GM18519 (cell line): Measurements from ENCODE around the gene UNC45A.
A peak's percentile ranks its signal among the peaks of the same experiment; 100 is the strongest.

Source experiments
- ATAC-seq: cut with Tn5 transposase; IDR thresholded peaks from one replicate; pipeline ENCODE4 v1.9.1; 2021; ENCODE audit warnings: mild to moderate bottlenecking, moderate library complexity; ENCODE audit not compliant: unreplicated experiment, low FRiP score

Gene UNC45A

GRCh38 chr15:90934949-90935751 is at the start of gene UNC45A:
Gene UNC45A, plus strand, starts transcription at chr15:90935285. Its CDS starts 40 bp downstream, at chr15:90935325.
- ATAC-seq = peak; percentile 50

- ATAC-seq = no peak
These were observed 49.4 kb upstream of the UNC45A start for GRCh38 chr15:90885432-90886290.

- ATAC-seq = no peak
These were observed 48.8 kb upstream of the UNC45A start for GRCh38 chr15:90886291-90886614.

- no peak for ATAC-seq
These were observed 48.0 kb upstream of the UNC45A start for GRCh38 chr15:90887037-90887481.

GRCh38 chr15:90889313-90889730 is 45.8 kb upstream of the UNC45A start:
- no peak for ATAC-seq

GRCh38 chr15:90889736-90890456 is 45.2 kb upstream of the UNC45A start:
- ATAC-seq = no peak

- no peak for ATAC-seq
These were observed 44.2 kb upstream of the UNC45A start for GRCh38 chr15:90890839-90891238.

- ATAC-seq = no peak
These were observed 43.6 kb upstream of the UNC45A start for GRCh38 chr15:90891346-90891949.

GRCh38 chr15:90892023-90892422 is 43.1 kb upstream of the UNC45A start:
- no peak for ATAC-seq

- ATAC-seq = no peak
These were observed 42.4 kb upstream of the UNC45A start for GRCh38 chr15:90892498-90893174.

GRCh38 chr15:90893175-90894090 is 41.7 kb upstream of the UNC45A start:
- no peak for ATAC-seq

GRCh38 chr15:90895571-90896117 is 39.4 kb upstream of the UNC45A start:
- ATAC-seq = no peak

- ATAC-seq = peak; percentile 66
These were observed 37.9 kb upstream of the UNC45A start for GRCh38 chr15:90897131-90897655.

- no peak for ATAC-seq
These were observed 33.7 kb upstream of the UNC45A start for GRCh38 chr15:90901175-90902039.

- peak; percentile 50 for ATAC-seq
These were observed 32.8 kb upstream of the UNC45A start for GRCh38 chr15:90902040-90902839.

GRCh38 chr15:90902840-90903732 is 32.0 kb upstream of the UNC45A start, which contains the start of gene MAN2A2:
Gene MAN2A2, plus strand, starts transcription at chr15:90903302. Its CDS starts 906 bp downstream, at chr15:90904208.
- peak; percentile 39 for ATAC-seq
